ENCODE results near the gene CNOT6.

GRCh38 chr5:180596668-180597231 lies 102.6 kb downstream of the CNOT6 start:
- no peak for TF ChIP-seq CTCF (conservative IDR thresholded peaks at IDR 0.05; ENCODE audit: low read depth, low read length)
- TF ChIP-seq EZH2 (IDR thresholded peaks at IDR 0.05; ENCODE audit: borderline replicate concordance, low read depth, low read length, poor library complexity, severe bottlenecking), result no peak
